K562 (cell line): Measurements from ENCODE around the gene CDKN2B. TPM values are rescaled to one million over a fixed set of nuclear protein-coding genes. Genes with fewer than 3 reads are reported as not detected.

Experiments
- ATAC-seq: fragments of 200-7000 bp; cut with Tn5 transposase; 3 replicates; pipeline ENCODE4 v1.9.1; 2020; ENCODE audit warnings: moderate library complexity
- BruUV-seq: library from RNA; stranded (reverse); fragments of 400-500 nt; replicated peaks from 2 replicates; lab custom pipeline; 2021; lab: Mats Ljungman, UMichigan
- CTCF ChIA-PET: fragments of 300-600 bp; formaldehyde crosslinking; extraction: SDS; loops from one replicate; lab custom pipeline; 2021; ENCODE audit warnings: low intra/inter-chr PET ratio; lab: Yijun Ruan, JAX
- POLR2A ChIA-PET: fragments of 300-600, 350-650 bp; sonication (Branson Sonifier 250); formaldehyde crosslinking; extraction: SDS; loops from one replicate; lab custom pipeline; 2021; ENCODE audit warnings: antibody characterized with exemption, inconsistent platforms; lab: Yijun Ruan, JAX
- DNase-seq, 4 experiments: peaks; one replicate each; pipeline versions ENCODE4 v3.0.0 to v3.0.0-alpha.2; 2011 to 2018; ENCODE audit warnings: low spot score in 3 of 4, mixed read lengths in 3 of 4; ENCODE audit errors: extremely low read depth in 1 of 4
- FAIRE-seq: peaks from 2 replicates; lab custom pipeline; 2011; peaks lifted over from hg19 to GRCh38; lab: Jason Lieb, UNC
- H2AFZ ChIP-seq: 2 replicates; pipeline ENCODE4 v1.6.0; 2011; ENCODE audit warnings: low read depth, low read length, control low read depth, inconsistent platforms
- H3K27ac ChIP-seq: fragments of 200-600 bp; 3 replicates; pipeline ENCODE4 v1.8.0; 2011; ENCODE audit warnings: low read depth, mild to moderate bottlenecking, control low read depth, inconsistent platforms, low read length, moderate library complexity, mixed read lengths; ENCODE audit errors: extremely low read depth
- H3K27me3 ChIP-seq, 2 experiments: fragments of 300-600 bp in 1 of 2; 2 replicates in 1 of 2; 3 replicates in 1 of 2; pipeline versions ENCODE4 v1.6.0 to v1.8.0; 2011; ENCODE audit warnings: inconsistent platforms in 2 of 2, low read length in 2 of 2, mild to moderate bottlenecking in 1 of 2, mixed read lengths in 1 of 2, moderate library complexity in 1 of 2; ENCODE audit not compliant: control insufficient read depth in 2 of 2, insufficient read depth in 2 of 2
- H3K36me3 ChIP-seq: fragments of 300-600 bp; 3 replicates; pipeline ENCODE4 v1.8.0; 2011; ENCODE audit warnings: mild to moderate bottlenecking, low read length, inconsistent platforms; ENCODE audit not compliant: control insufficient read depth, insufficient read depth
- H3K4me1 ChIP-seq, 2 experiments: fragments of 200-600 bp in 1 of 2; replicated peaks in 1 of 2; 2 replicates in 1 of 2; 3 replicates in 1 of 2; pipeline versions ENCODE4 v1.5.1 to v1.8.0; 2011; ENCODE audit warnings: inconsistent platforms in 2 of 2, low read length in 2 of 2, mild to moderate bottlenecking in 1 of 2, mixed read lengths in 1 of 2, moderate library complexity in 1 of 2; ENCODE audit not compliant: control insufficient read depth in 2 of 2, insufficient read depth in 2 of 2
- H3K4me2 ChIP-seq: 2 replicates; pipeline ENCODE4 v1.6.1; 2011; ENCODE audit warnings: low read length, control low read depth, inconsistent platforms, mixed read lengths; ENCODE audit not compliant: insufficient read depth
- H3K4me3 ChIP-seq: fragments of 200-600 bp; sonication (generic), shearing (Covaris generic); 2 replicates; pipeline ENCODE4 v1.5.1; 2016; ENCODE audit warnings: control low read depth, inconsistent platforms
- H3K79me2 ChIP-seq: fragments of 200-600 bp; 3 replicates; pipeline ENCODE4 v1.8.0; 2011; ENCODE audit warnings: low read length, inconsistent platforms; ENCODE audit not compliant: control insufficient read depth, insufficient read depth
- H3K9ac ChIP-seq, 2 experiments: 2 replicates each; pipeline versions ENCODE4 v1.6.0 to v1.6.1; 2011; ENCODE audit warnings: low read depth in 2 of 2, low read length in 2 of 2, control low read depth in 1 of 2, inconsistent platforms in 1 of 2, mild to moderate bottlenecking in 1 of 2, mixed read lengths in 1 of 2; ENCODE audit not compliant: insufficient read depth in 1 of 2
- H3K9me1 ChIP-seq: one replicate; pipeline ENCODE4 v1.6.0; 2011; ENCODE audit warnings: inconsistent platforms, mild to moderate bottlenecking, low read length, moderate library complexity; ENCODE audit not compliant: control insufficient read depth, insufficient read depth
- H3K9me3 ChIP-seq: replicated peaks from 2 replicates; pipeline ENCODE4 v1.5.1; 2011; ENCODE audit warnings: low read depth, low read length, inconsistent platforms; ENCODE audit not compliant: control insufficient read depth, insufficient read depth
- H4K20me1 ChIP-seq: replicated peaks from 2 replicates; pipeline ENCODE4 v1.6.1; 2011; ENCODE audit warnings: low read length, inconsistent platforms, mixed read lengths; ENCODE audit not compliant: control insufficient read depth, insufficient read depth
- DIDO1 ChIP-seq: fragments of 450-650 bp; IDR thresholded peaks from 2 replicates; pipeline ENCODE4 v1.6.1; 2016; ENCODE audit warnings: low read depth, missing biosample characterization, missing genetic modification characterization
- EGR1 ChIP-seq: fragments of 450-650 bp; conservative IDR thresholded peaks from 2 replicates; pipeline ENCODE4 v1.6.1; 2017; ENCODE audit warnings: mild to moderate bottlenecking
- ELF2 ChIP-seq: fragments of 250-450 bp; sonication (Bioruptor Pico); IDR thresholded peaks from 2 replicates; pipeline ENCODE4 v1.5.0; 2021; ENCODE audit warnings: mild to moderate bottlenecking
- NCOA6 ChIP-seq: fragments of 450-650 bp; IDR thresholded peaks from 2 replicates; pipeline ENCODE4 v1.6.1; 2017; ENCODE audit warnings: mild to moderate bottlenecking
- NONO ChIP-seq, 2 experiments: fragments of 200-400 bp in 1 of 2; fragments of 450-650 bp in 1 of 2; formaldehyde crosslinking in 1 of 2; IDR thresholded peaks; 2 replicates each; pipeline ENCODE4 v1.6.1; 2017; ENCODE audit warnings: low read depth in 2 of 2, mild to moderate bottlenecking in 2 of 2, moderate library complexity in 2 of 2, low read length in 1 of 2
- SIX5 ChIP-seq, 2 experiments: IDR thresholded peaks; 2 replicates each; pipeline ENCODE4 v1.6.1; 2011; ENCODE audit warnings: low read length in 2 of 2, borderline replicate concordance in 1 of 2, low read depth in 1 of 2, mild to moderate bottlenecking in 1 of 2, moderate library complexity in 1 of 2; ENCODE audit not compliant: insufficient read depth in 1 of 2
- SOX6 ChIP-seq: fragments of 450-650 bp; IDR thresholded peaks from 2 replicates; pipeline ENCODE4 v1.6.1; 2014; ENCODE audit warnings: mild to moderate bottlenecking
- ZNF146 ChIP-seq: IDR thresholded peaks from one replicate; pipeline ENCODE4 v1.6.1; 2018; ENCODE audit warnings: missing compliant biosample characterization; ENCODE audit not compliant: unreplicated experiment
- WGBS: fragments of 100-300 bp; shearing (Covaris generic); methylation state at CpG from one replicate; pipeline ENCODE4 v1.1.6; 2016; ENCODE audit warnings: low coverage, mixed read lengths; ENCODE audit not compliant: insufficient coverage; ENCODE audit errors: missing lambda C conversion rate; 5-methylcytosine and 5-hydroxymethylcytosine counted together
- in situ Hi-C: fragments of 300-500 bp; cut with MboI; formaldehyde crosslinking; loops from 4 replicates; pipeline ENCODE4 v1.15.0; 2018; ENCODE audit warnings: inconsistent platforms, mixed read lengths
- intact Hi-C: fragments of 100-400 bp; cut with micrococcal nuclease; formaldehyde crosslinking; loops from 2 replicates; pipeline ENCODE4 v1.14.2; 2022
- polyA plus RNA-seq, 8 experiments: library from polyadenylated mRNA; depleted of rRNA in 4 of 8; stranded (reverse) in 5 of 8; unstranded in 3 of 8; fragments of >200 nt; fragmentation: Nextera tagmentation in 2 of 8; fragmentation: Illumina TruSeq in 1 of 8; extraction: Ambion mirVana in 2 of 8; extraction: Trizol in 1 of 8; gene quantifications; 2 replicates each; pipeline versions ENCODE4 v1.2.1 to v1.2.3, GENCODE V29; 2011 to 2014; ENCODE audit warnings: inconsistent platforms in 1 of 8, missing spikeins in 1 of 8
- total RNA-seq, 7 experiments: library from RNA; depleted of rRNA in 6 of 7; stranded (reverse); fragments of >200 nt in 6 of 7; fragmentation: Illumina TruSeq in 2 of 7; extraction: Trizol in 2 of 7; gene quantifications; 2 replicates each; pipeline versions ENCODE4 v1.2.1 to v1.2.3, GENCODE V29; 2011 to 2021; ENCODE audit warnings: low replicate concordance in 1 of 7
- TF ChIP-seq, protein P1 (sequence below): sonication (generic); formaldehyde crosslinking; IDR thresholded peaks from 2 replicates; pipeline ENCODE4 v1.4.0; 2020; ENCODE audit warnings: mild to moderate bottlenecking, missing genetic modification reagents
- TF ChIP-seq, protein P2 (sequence below), 2 experiments: fragments of 250-450 bp in 1 of 2; fragments of 450-650 bp in 1 of 2; sonication (Bioruptor Pico) in 1 of 2; IDR thresholded peaks; 2 replicates each; pipeline versions ENCODE4 v1.6.1 to v1.8.0; 2016 to 2021; ENCODE audit warnings: mild to moderate bottlenecking in 2 of 2, moderate library complexity in 2 of 2, missing compliant biosample characterization in 1 of 2, missing genetic modification characterization in 1 of 2

The CDKN2B gene
- total and polyA plus RNA-seq, 9 of the 15 experiments (the other 6 are each of a cell fraction or from before 2014, with no cell fraction given): not detected

DNA sequence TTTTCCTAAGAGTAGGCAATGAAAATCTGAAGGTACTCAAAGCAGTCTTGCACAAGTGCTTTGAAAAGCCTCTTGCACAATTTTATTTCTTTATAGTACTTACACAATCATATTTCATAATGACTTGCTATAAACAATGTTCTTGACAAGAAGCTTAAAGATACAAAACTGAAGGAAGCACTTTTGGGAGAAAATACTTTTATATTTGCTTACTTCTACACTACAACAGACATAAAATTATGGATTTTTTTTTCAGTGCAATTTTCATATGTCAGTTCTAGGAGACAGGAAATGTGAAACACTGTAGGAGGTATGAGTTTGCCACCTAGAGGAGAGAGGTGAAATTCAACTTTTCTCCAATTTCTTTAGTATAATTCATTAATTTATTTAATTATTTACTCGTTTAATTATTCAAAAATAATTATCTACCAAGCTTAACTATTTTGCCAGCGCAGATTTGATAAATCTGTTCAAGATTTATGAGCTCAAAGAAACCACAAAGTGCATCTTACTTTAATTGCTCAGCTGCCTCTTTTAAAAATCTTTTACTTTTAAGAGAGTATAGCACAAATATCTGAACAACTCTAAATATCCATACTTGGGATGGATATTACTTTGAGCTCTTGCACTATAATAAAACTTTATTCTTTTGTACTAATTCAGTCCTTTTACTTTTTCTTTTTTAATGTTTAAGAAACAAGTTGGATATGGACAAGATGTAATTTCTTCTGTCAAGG is 29.0 kb upstream of the CDKN2B start:
- ATAC-seq: no peak
- H3K9ac ChIP-seq: no peak overlapping the region

More for the DNA sequence above, 29.0 kb upstream of the CDKN2B start:
- H3K9me1 ChIP-seq: no peaks in the 10 kb centered on the region
- no peaks in the 10 kb centered on the region for H3K9me3 ChIP-seq
- TF ChIP-seq SOX6 (no peak), DIDO1 (no peak), NONO (IDR thresholded peaks at IDR 0.05; ENCODE audit: low read depth in 2 of 2, low read length in 1 of 2) (no peak), SIX5 (IDR thresholded peaks at IDR 0.05; ENCODE audit: borderline replicate concordance in 1 of 2, insufficient read depth in 1 of 2, low read depth in 1 of 2, low read length in 2 of 2) (no peak), ELF2 (CRISPR knock-in tag) (no peak), EGR1 (no peak), ZNF146 (CRISPR knock-in tag) (no peak), NCOA6 (no peak)
- TF ChIP-seq, protein P1, sequence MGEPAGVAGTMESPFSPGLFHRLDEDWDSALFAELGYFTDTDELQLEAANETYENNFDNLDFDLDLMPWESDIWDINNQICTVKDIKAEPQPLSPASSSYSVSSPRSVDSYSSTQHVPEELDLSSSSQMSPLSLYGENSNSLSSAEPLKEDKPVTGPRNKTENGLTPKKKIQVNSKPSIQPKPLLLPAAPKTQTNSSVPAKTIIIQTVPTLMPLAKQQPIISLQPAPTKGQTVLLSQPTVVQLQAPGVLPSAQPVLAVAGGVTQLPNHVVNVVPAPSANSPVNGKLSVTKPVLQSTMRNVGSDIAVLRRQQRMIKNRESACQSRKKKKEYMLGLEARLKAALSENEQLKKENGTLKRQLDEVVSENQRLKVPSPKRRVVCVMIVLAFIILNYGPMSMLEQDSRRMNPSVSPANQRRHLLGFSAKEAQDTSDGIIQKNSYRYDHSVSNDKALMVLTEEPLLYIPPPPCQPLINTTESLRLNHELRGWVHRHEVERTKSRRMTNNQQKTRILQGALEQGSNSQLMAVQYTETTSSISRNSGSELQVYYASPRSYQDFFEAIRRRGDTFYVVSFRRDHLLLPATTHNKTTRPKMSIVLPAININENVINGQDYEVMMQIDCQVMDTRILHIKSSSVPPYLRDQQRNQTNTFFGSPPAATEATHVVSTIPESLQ: no peak
- TF ChIP-seq, protein P2, sequence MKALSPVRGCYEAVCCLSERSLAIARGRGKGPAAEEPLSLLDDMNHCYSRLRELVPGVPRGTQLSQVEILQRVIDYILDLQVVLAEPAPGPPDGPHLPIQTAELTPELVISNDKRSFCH (CRISPR knock-in tag; IDR thresholded peaks at IDR 0.05): no peak
- TF ChIP-seq, protein P2 (tag; IDR thresholded peaks at IDR 0.05): no peak
- TF ChIP-seq, all 486 proteins: peak for 0
- H4K20me1 ChIP-seq: no peaks in the 10 kb centered on the region
- CTCF ChIA-PET: no interaction called here
- no TSS peak for BruUV-seq
- POLR2A ChIA-PET: no interaction called here
- H3K4me3 ChIP-seq: no peak overlapping the region
- H3K27me3 ChIP-seq: no peaks in the 10 kb centered on the region
- no peak overlapping the region for H2AFZ ChIP-seq
- no peaks in the 10 kb centered on the region for H3K36me3 ChIP-seq
- H3K4me2 ChIP-seq: no peak overlapping the region
- no peak overlapping the region for H3K27ac ChIP-seq
- FAIRE-seq (no peak), DNase-seq (no peak)
- no CpG with 5 or more reads among the region's 2 CpGs for WGBS
- no peaks in the 10 kb centered on the region for H3K4me1 ChIP-seq
- in situ Hi-C loops: no loop called here
- intact Hi-C loops: no loop called here
- no peaks in the 10 kb centered on the region for H3K79me2 ChIP-seq
